Stimulated activated CD8-positive, alpha-beta memory T cell treated with anti-CD3 and anti-CD28 coated beads, Interleukin-4, amount 100 ng/mL, for 1 hour (primary cell): Measurements from ENCODE around the gene ICE1.
"Not testable (repeated sequence)": the region's sequence is repeated elsewhere in the genome, so short reads cannot be mapped to it uniquely, and the experiment has no call there.

ENCODE experiments used
- DNase-seq, 2 donors: peaks; one replicate each; pipeline ENCODE4 v3.0.0-alpha.2; 2020; ENCODE audit warnings: low read depth in 2 of 2, low spot score in 1 of 2

Gene ICE1

DNA sequence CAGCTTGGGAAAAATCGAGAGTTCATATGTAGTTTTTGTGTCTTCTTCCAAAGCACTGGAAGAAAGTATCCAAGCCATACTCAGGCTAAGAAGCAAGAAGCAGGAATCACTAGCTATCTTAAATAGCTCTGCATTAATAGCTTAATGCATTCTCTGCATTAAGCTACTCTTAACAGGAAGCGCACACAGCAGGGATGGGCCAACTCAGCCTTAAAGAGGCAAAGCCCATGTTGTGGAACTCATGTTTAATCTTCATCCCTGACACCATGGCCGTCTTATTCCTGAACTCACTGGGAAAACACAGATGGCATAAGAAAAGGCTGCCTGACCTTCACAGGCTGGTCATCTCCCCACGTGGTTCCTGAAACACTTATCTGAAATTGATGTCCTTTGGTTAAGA lies 18.7 kb upstream of the ICE1 start:
- no peak for DNase-seq

DNA sequence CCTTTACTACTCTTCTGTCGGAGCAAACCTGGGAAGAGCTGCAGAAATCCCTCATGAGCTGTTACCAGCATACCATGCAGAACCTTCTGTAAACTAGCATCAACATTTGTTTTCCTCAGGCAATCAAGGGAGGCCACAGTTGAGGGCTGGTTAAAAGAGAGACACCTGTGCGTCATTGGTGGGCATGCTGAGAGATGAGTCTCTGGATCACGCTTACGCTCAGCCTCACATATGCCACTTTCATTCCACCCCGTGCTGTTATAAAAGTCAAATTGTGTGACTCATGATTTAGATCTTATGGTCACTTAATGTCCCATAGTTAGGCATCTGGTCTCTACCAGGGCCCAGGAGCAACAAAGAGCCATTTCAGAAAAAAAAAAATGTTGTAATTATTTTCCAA lies 18.1 kb upstream of the ICE1 start:
- no peak for DNase-seq

GRCh38 chr5:5405441-5405840 lies 17.0 kb upstream of the ICE1 start:
- DNase-seq, result no peak

DNA sequence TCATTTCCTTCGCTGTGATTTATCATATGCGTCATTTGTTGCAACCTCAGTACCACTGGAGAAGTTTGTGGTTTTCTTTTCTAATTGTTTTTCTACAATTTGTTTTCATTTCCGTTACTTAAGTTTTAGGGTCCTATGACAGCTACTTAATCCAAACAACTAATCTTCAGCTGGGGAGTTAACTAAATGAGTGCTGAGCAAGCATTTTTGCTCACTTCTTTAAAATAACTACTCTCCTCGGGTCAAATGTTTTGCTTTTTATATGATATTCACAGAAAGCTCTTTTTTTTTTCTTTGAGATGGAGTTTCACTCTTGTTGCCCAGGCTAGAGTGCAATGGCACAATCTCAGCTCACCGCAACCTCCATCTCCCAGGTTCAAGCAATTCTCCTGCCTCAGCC lies 14.6 kb upstream of the ICE1 start:
- DNase-seq, result no peak

GRCh38 chr5:5409151-5409810 lies 13.2 kb upstream of the ICE1 start:
- no peak for DNase-seq

DNA sequence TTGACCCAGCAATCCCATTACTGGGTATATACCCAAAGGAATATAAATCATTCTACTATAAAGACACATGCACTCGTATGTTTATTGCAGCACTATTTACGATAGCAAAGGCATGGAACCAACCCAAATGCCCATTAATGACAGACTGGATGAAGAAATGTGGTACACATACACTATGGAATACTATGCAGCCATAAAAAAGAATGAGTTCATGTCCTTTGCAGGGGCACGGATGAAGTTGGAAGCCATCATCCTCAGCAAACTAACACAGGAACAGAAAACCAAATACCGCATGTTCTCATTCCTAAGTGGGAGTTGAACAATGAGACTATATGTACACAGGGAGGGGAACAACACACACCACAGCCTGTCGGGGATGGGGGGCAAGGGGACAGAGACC lies 8.6 kb upstream of the ICE1 start:
- DNase-seq, result not testable (repeated sequence)

- DNase-seq, result no peak
These were observed 7.5 kb upstream of the ICE1 start for GRCh38 chr5:5414999-5415398.

DNA sequence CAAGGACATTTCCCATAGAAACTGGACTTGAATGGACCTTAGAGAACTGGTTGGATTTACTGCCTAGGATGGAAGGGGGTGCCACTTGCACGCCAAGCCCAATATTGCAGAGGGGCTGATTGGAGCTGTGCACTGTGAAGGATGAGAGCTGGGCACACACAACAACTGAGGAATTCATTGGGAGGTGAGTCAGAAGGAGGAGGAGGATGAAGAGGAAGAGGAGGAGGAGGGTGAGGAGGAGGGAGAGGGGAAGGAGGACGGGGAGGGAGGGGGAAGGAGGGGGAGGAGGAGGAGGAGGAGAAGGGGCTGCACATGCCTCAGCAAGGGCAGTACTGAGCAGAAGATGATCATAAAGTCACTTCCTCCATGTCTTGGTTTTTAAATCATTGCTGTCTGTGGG lies 5.7 kb upstream of the ICE1 start:
- DNase-seq, result no peak

DNA sequence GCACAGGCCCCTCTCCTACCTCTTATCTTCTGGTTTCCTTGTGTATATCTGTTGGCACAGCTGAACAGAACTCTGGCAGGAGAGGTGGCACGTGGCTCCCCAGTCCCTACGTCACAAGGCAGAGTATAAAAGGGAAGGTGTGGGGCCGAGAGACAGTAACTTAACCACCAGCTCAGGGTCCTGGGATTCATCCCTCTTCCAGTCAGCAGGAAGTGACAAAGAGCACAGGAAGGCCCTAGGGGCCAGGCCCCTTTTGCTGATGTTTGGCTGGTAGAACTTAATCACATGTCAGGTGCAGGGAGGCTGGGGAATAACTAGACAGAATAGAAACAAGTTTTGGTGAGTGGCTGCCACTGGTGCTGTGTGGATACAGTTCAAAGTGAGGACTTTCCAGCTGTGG lies 4.5 kb upstream of the ICE1 start:
- no peak for DNase-seq

DNA sequence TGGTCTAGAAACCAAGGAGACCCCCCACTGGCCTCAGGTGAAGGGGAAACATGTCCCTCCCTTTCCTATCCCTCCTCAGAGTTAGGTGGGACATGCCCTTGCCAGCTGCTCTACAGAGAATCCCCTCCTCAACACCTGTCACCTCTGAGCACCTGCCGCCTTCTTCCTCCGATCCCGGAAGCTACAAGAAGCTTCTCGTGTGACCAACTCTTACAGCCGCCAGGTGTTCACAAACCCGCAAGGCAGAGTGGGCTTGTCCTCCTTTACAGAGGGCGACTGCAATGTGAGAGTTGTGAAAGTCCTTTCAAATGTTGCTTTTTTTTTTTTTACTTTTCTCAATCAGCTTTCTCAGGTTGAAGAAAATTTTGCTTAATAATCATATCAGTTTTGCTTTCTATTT lies 3.7 kb upstream of the ICE1 start:
- DNase-seq, result no peak

GRCh38 chr5:5419291-5420210 lies 2.9 kb upstream of the ICE1 start:
- no peak for DNase-seq

- no peak for DNase-seq
These were observed 2.2 kb upstream of the ICE1 start for GRCh38 chr5:5420251-5420650.

- no peak for DNase-seq
These were observed 1.1 kb upstream of the ICE1 start for GRCh38 chr5:5421149-5421960.

GRCh38 chr5:5422819-5423515 lies 490 bp downstream of the ICE1 start:
- DNase-seq, result no peak

GRCh38 chr5:5423586-5423985 lies 1.1 kb downstream of the ICE1 start:
- no peak for DNase-seq

GRCh38 chr5:5424736-5425135 lies 2.3 kb downstream of the ICE1 start:
- no peak for DNase-seq

- DNase-seq, result no peak
These were observed 7.7 kb downstream of the ICE1 start for GRCh38 chr5:5430136-5430535.

GRCh38 chr5:5432020-5432707 lies 9.7 kb downstream of the ICE1 start:
- DNase-seq, result no peak

- no peak for DNase-seq
These were observed 13.8 kb downstream of the ICE1 start for GRCh38 chr5:5436203-5436760.
